Measurements from ENCODE around the gene SIRPG.

Gene SIRPG

GRCh38 chr20:1627200-1627550, 30.4 kb downstream of the SIRPG start:
- no peak overlapping the region for H3K4me3 ChIP-seq (ENCODE audit: low read length in 2 of 2)
- no peak overlapping the region for H3K27ac ChIP-seq (ENCODE audit: low read depth in 2 of 2, low read length in 2 of 2)
- H3K4me1 ChIP-seq (ENCODE audit: control insufficient read depth in 2 of 2, insufficient read depth in 2 of 2, low read length in 2 of 2) = no peaks in the 10 kb centered on the region
- H3K27me3 ChIP-seq (ENCODE audit: control insufficient read depth in 2 of 2, insufficient read depth in 2 of 2, low read length in 2 of 2) = peaks cover 0 to 2% of the 10 kb centered on the region in 2 donors
- H3K9me3 ChIP-seq (ENCODE audit: control insufficient read depth in 2 of 2, low read length in 2 of 2) = no peaks in the 10 kb centered on the region
- H3K36me3 ChIP-seq (ENCODE audit: control insufficient read depth in 2 of 2, insufficient read depth in 2 of 2, low read length in 2 of 2) = no peaks in the 10 kb centered on the region
- H3K9ac ChIP-seq (ENCODE audit: low read depth in 1 of 2, low read length in 2 of 2) = no peak overlapping the region

- Histone ChIP-seq H3K27ac (ENCODE audit: low read depth in 2 of 2, low read length in 2 of 2) (no peak overlapping the region), H3K9me3 (ENCODE audit: control insufficient read depth in 2 of 2, low read length in 2 of 2) (no peaks in the 10 kb centered on the region), H3K27me3 (ENCODE audit: control insufficient read depth in 2 of 2, insufficient read depth in 2 of 2, low read length in 2 of 2) (peaks cover 0 to 2% of the 10 kb centered on the region in 2 donors), H3K4me1 (ENCODE audit: control insufficient read depth in 2 of 2, insufficient read depth in 2 of 2, low read length in 2 of 2) (no peaks in the 10 kb centered on the region), H3K36me3 (ENCODE audit: control insufficient read depth in 2 of 2, insufficient read depth in 2 of 2, low read length in 2 of 2) (no peaks in the 10 kb centered on the region), H3K4me3 (ENCODE audit: low read length in 2 of 2) (no peak overlapping the region), H3K9ac (ENCODE audit: low read depth in 1 of 2, low read length in 2 of 2) (no peak overlapping the region)
Measured at GRCh38 chr20:1626528-1627199, 30.9 kb downstream of the SIRPG start.

GRCh38 chr20:1625083-1625690, 32.4 kb downstream of the SIRPG start:
- no peak overlapping the region for H3K4me3 ChIP-seq (ENCODE audit: low read length in 2 of 2)
- no peaks in the 10 kb centered on the region for H3K36me3 ChIP-seq (ENCODE audit: control insufficient read depth in 2 of 2, insufficient read depth in 2 of 2, low read length in 2 of 2)
- no peaks in the 10 kb centered on the region for H3K9me3 ChIP-seq (ENCODE audit: control insufficient read depth in 2 of 2, low read length in 2 of 2)
- no peak overlapping the region for H3K27ac ChIP-seq (ENCODE audit: low read depth in 2 of 2, low read length in 2 of 2)
- no peak overlapping the region for H3K9ac ChIP-seq (ENCODE audit: low read depth in 1 of 2, low read length in 2 of 2)
- H3K27me3 ChIP-seq (ENCODE audit: control insufficient read depth in 2 of 2, insufficient read depth in 2 of 2, low read length in 2 of 2) = peaks cover 0 to 2% of the 10 kb centered on the region in 2 donors
- H3K4me1 ChIP-seq (ENCODE audit: control insufficient read depth in 2 of 2, insufficient read depth in 2 of 2, low read length in 2 of 2) = no peaks in the 10 kb centered on the region

- no peaks in the 10 kb centered on the region for H3K27me3 ChIP-seq (ENCODE audit: control insufficient read depth in 2 of 2, insufficient read depth in 2 of 2, low read length in 2 of 2)
- H3K9me3 ChIP-seq (ENCODE audit: control insufficient read depth in 2 of 2, low read length in 2 of 2) = peaks cover 0 to 3% of the 10 kb centered on the region in 2 donors
- no peak overlapping the region for H3K9ac ChIP-seq (ENCODE audit: low read depth in 1 of 2, low read length in 2 of 2)
- no peaks in the 10 kb centered on the region for H3K4me1 ChIP-seq (ENCODE audit: control insufficient read depth in 2 of 2, insufficient read depth in 2 of 2, low read length in 2 of 2)
- no peaks in the 10 kb centered on the region for H3K36me3 ChIP-seq (ENCODE audit: control insufficient read depth in 2 of 2, insufficient read depth in 2 of 2, low read length in 2 of 2)
- no peak overlapping the region for H3K4me3 ChIP-seq (ENCODE audit: low read length in 2 of 2)
- H3K27ac ChIP-seq (ENCODE audit: low read depth in 2 of 2, low read length in 2 of 2) = no peak overlapping the region
Measured at GRCh38 chr20:1623501-1624205, 33.9 kb downstream of the SIRPG start.

- H3K36me3 ChIP-seq (ENCODE audit: control insufficient read depth in 2 of 2, insufficient read depth in 2 of 2, low read length in 2 of 2) = no peaks in the 10 kb centered on the region
- H3K27ac ChIP-seq (ENCODE audit: low read depth in 2 of 2, low read length in 2 of 2) = no peak overlapping the region
Measured at GRCh38 chr20:1622450-1622849, 35.1 kb downstream of the SIRPG start.

GRCh38 chr20:1621316-1621715, 36.3 kb downstream of the SIRPG start:
- Histone ChIP-seq H3K36me3 (ENCODE audit: control insufficient read depth in 2 of 2, insufficient read depth in 2 of 2, low read length in 2 of 2) (no peaks in the 10 kb centered on the region), H3K9ac (ENCODE audit: low read depth in 1 of 2, low read length in 2 of 2) (no peak overlapping the region), H3K9me3 (ENCODE audit: control insufficient read depth in 2 of 2, low read length in 2 of 2) (peaks cover 0 to 3% of the 10 kb centered on the region in 2 donors), H3K4me1 (ENCODE audit: control insufficient read depth in 2 of 2, insufficient read depth in 2 of 2, low read length in 2 of 2) (no peaks in the 10 kb centered on the region), H3K27me3 (ENCODE audit: control insufficient read depth in 2 of 2, insufficient read depth in 2 of 2, low read length in 2 of 2) (no peaks in the 10 kb centered on the region), H3K27ac (ENCODE audit: low read depth in 2 of 2, low read length in 2 of 2) (no peak overlapping the region), H3K4me3 (ENCODE audit: low read length in 2 of 2) (no peak overlapping the region)

More at GRCh38 chr20:1622450-1622849, 35.1 kb downstream of the SIRPG start:
- H3K9ac ChIP-seq (ENCODE audit: low read depth in 1 of 2, low read length in 2 of 2) = no peak overlapping the region
- H3K4me3 ChIP-seq (ENCODE audit: low read length in 2 of 2) = no peak overlapping the region
- no peaks in the 10 kb centered on the region for H3K27me3 ChIP-seq (ENCODE audit: control insufficient read depth in 2 of 2, insufficient read depth in 2 of 2, low read length in 2 of 2)
- peaks cover 0 to 3% of the 10 kb centered on the region in 2 donors for H3K9me3 ChIP-seq (ENCODE audit: control insufficient read depth in 2 of 2, low read length in 2 of 2)
- H3K4me1 ChIP-seq (ENCODE audit: control insufficient read depth in 2 of 2, insufficient read depth in 2 of 2, low read length in 2 of 2) = no peaks in the 10 kb centered on the region

- Histone ChIP-seq H3K9me3 (ENCODE audit: control insufficient read depth in 2 of 2, low read length in 2 of 2) (peaks cover 0 to 3% of the 10 kb centered on the region in 2 donors), H3K27me3 (ENCODE audit: control insufficient read depth in 2 of 2, insufficient read depth in 2 of 2, low read length in 2 of 2) (no peaks in the 10 kb centered on the region), H3K36me3 (ENCODE audit: control insufficient read depth in 2 of 2, insufficient read depth in 2 of 2, low read length in 2 of 2) (no peaks in the 10 kb centered on the region), H3K4me1 (ENCODE audit: control insufficient read depth in 2 of 2, insufficient read depth in 2 of 2, low read length in 2 of 2) (no peaks in the 10 kb centered on the region), H3K4me3 (ENCODE audit: low read length in 2 of 2) (peak within 1 kb of the TSS in 1 of 2 donors; percentile 33), H3K9ac (ENCODE audit: low read depth in 1 of 2, low read length in 2 of 2) (no peak within 1 kb of the TSS), H3K27ac (ENCODE audit: low read depth in 2 of 2, low read length in 2 of 2) (peak within 1 kb of the TSS in 1 of 2 donors; percentile 43)
Measured at GRCh38 chr20:1619861-1620444, 37.6 kb downstream of the SIRPG start, which contains the start of gene SIRPB1. Gene SIRPB1, minus strand, starts transcription at chr20:1620009. Its CDS starts 65 bp downstream, at chr20:1619944.

- Histone ChIP-seq H3K9me3 (ENCODE audit: control insufficient read depth in 2 of 2, low read length in 2 of 2) (peaks cover 0 to 3% of the 10 kb centered on the region in 2 donors), H3K9ac (ENCODE audit: low read depth in 1 of 2, low read length in 2 of 2) (no peak overlapping the region), H3K36me3 (ENCODE audit: control insufficient read depth in 2 of 2, insufficient read depth in 2 of 2, low read length in 2 of 2) (no peaks in the 10 kb centered on the region), H3K4me1 (ENCODE audit: control insufficient read depth in 2 of 2, insufficient read depth in 2 of 2, low read length in 2 of 2) (no peaks in the 10 kb centered on the region), H3K27ac (ENCODE audit: low read depth in 2 of 2, low read length in 2 of 2) (peak overlapping the region in 1 of 2 donors; percentile 43), H3K4me3 (ENCODE audit: low read length in 2 of 2) (peak overlapping the region in 1 of 2 donors; percentile 33), H3K27me3 (ENCODE audit: control insufficient read depth in 2 of 2, insufficient read depth in 2 of 2, low read length in 2 of 2) (no peaks in the 10 kb centered on the region)
Measured at GRCh38 chr20:1618954-1619540, 38.5 kb downstream of the SIRPG start.

- H3K9ac ChIP-seq (ENCODE audit: low read depth in 1 of 2, low read length in 2 of 2) = no peak overlapping the region
- no peak overlapping the region for H3K27ac ChIP-seq (ENCODE audit: low read depth in 2 of 2, low read length in 2 of 2)
- no peaks in the 10 kb centered on the region for H3K36me3 ChIP-seq (ENCODE audit: control insufficient read depth in 2 of 2, insufficient read depth in 2 of 2, low read length in 2 of 2)
- no peaks in the 10 kb centered on the region for H3K4me1 ChIP-seq (ENCODE audit: control insufficient read depth in 2 of 2, insufficient read depth in 2 of 2, low read length in 2 of 2)
- H3K27me3 ChIP-seq (ENCODE audit: control insufficient read depth in 2 of 2, insufficient read depth in 2 of 2, low read length in 2 of 2) = no peaks in the 10 kb centered on the region
- H3K9me3 ChIP-seq (ENCODE audit: control insufficient read depth in 2 of 2, low read length in 2 of 2) = peaks cover 0 to 3% of the 10 kb centered on the region in 2 donors
- no peak overlapping the region for H3K4me3 ChIP-seq (ENCODE audit: low read length in 2 of 2)
Measured at GRCh38 chr20:1618479-1618878, 39.1 kb downstream of the SIRPG start.

All from mucosa of rectum (tissue), 2 donors.